H1 (cell line): ENCODE results near the gene ADD1. TPM values are rescaled to one million over a fixed set of nuclear protein-coding genes. Genes with fewer than 3 reads are reported as not detected.

Experiments used
- BCL11A ChIP-seq, 2 experiments: IDR thresholded peaks; one replicate each; pipeline ENCODE4 v1.6.1; 2011; ENCODE audit warnings: low read depth in 2 of 2, low read length in 2 of 2, mild to moderate bottlenecking in 2 of 2
- CEBPB ChIP-seq: IDR thresholded peaks from 2 replicates; pipeline ENCODE4 v1.6.1; 2012; ENCODE audit warnings: low read depth, low read length
- HDAC2 ChIP-seq, 2 experiments: fragments of 300-600 bp in 1 of 2; sonication (generic) in 1 of 2; IDR thresholded peaks; 2 replicates each; pipeline ENCODE4 v1.6.1; 2011 to 2012; ENCODE audit warnings: low read depth in 2 of 2, low read length in 2 of 2, mild to moderate bottlenecking in 2 of 2, moderate library complexity in 2 of 2, borderline replicate concordance in 1 of 2, inconsistent platforms in 1 of 2
- JUN ChIP-seq: IDR thresholded peaks from 2 replicates; pipeline ENCODE4 v1.6.1; 2011; ENCODE audit warnings: low read depth, mild to moderate bottlenecking, improper control_type of control experiment, low read length
- POLR2AphosphoS5 ChIP-seq: IDR thresholded peaks from 2 replicates; pipeline ENCODE4 v1.6.1; 2011; ENCODE audit warnings: low read depth, low read length
- POU5F1 ChIP-seq: IDR thresholded peaks from 2 replicates; pipeline ENCODE4 v1.6.1; 2011; ENCODE audit warnings: low read depth, mild to moderate bottlenecking, low read length, moderate library complexity
- RNF2 ChIP-seq: fragments of 200-900, 300-1000 bp; sonication (generic); IDR thresholded peaks from 2 replicates; pipeline ENCODE4 v1.7.1; 2016; ENCODE audit warnings: borderline replicate concordance, low read depth, mild to moderate bottlenecking, antibody characterized with exemption, low read length; ENCODE audit not compliant: poor library complexity, severe bottlenecking; ENCODE audit errors: missing control alignments
- TCF12 ChIP-seq: IDR thresholded peaks from 2 replicates; pipeline ENCODE4 v1.6.1; 2011; ENCODE audit warnings: low read depth, mild to moderate bottlenecking, low read length
- polyA plus RNA-seq, 7 experiments: library from polyadenylated mRNA; depleted of rRNA in 3 of 7; stranded (reverse) in 5 of 7; unstranded in 2 of 7; fragments of >200 nt in 5 of 7; fragments of 200-250 nt in 2 of 7; gene quantifications; 1 replicate in 5 of 7; 2 replicates in 1 of 7; 4 replicates in 1 of 7; pipeline versions ENCODE4 v1.2.1 to v1.2.3, GENCODE V29; 2011 to 2013; ENCODE audit warnings: missing spikeins in 2 of 7, mixed read lengths in 2 of 7
- total RNA-seq: library from RNA; stranded (reverse); fragmentation: NEBNext Ultra II Directional; extraction: Animal tissue kit (Norgen Biotek cat#: 25700); gene quantifications from 2 replicates; pipeline ENCODE4 v1.2.1, GENCODE V29; 2021

Gene ADD1
- total and polyA plus RNA-seq, 2 of the 8 experiments (the other 6 are each of a cell fraction or from before 2014, with no cell fraction given): 113 to 143 TPM

GRCh38 chr4:2824329-2824835 is 19.3 kb upstream of the ADD1 start (continued):
- TF ChIP-seq RNF2 (no peak), JUN (no peak), POLR2AphosphoS5 (no peak), POU5F1 (no peak), CEBPB (no peak), BCL11A (IDR thresholded peaks at IDR 0.05; ENCODE audit: low read depth in 2 of 2, low read length in 2 of 2) (no peak), TCF12 (no peak), HDAC2 (IDR thresholded peaks at IDR 0.05; ENCODE audit: borderline replicate concordance in 1 of 2, low read depth in 2 of 2, low read length in 2 of 2) (no peak)
